ENCODE data around the gene APEX1.
"Not testable (repeated sequence)": the region's sequence is repeated elsewhere in the genome, so short reads cannot be mapped to it uniquely, and the experiment has no call there.

The APEX1 gene

DNA sequence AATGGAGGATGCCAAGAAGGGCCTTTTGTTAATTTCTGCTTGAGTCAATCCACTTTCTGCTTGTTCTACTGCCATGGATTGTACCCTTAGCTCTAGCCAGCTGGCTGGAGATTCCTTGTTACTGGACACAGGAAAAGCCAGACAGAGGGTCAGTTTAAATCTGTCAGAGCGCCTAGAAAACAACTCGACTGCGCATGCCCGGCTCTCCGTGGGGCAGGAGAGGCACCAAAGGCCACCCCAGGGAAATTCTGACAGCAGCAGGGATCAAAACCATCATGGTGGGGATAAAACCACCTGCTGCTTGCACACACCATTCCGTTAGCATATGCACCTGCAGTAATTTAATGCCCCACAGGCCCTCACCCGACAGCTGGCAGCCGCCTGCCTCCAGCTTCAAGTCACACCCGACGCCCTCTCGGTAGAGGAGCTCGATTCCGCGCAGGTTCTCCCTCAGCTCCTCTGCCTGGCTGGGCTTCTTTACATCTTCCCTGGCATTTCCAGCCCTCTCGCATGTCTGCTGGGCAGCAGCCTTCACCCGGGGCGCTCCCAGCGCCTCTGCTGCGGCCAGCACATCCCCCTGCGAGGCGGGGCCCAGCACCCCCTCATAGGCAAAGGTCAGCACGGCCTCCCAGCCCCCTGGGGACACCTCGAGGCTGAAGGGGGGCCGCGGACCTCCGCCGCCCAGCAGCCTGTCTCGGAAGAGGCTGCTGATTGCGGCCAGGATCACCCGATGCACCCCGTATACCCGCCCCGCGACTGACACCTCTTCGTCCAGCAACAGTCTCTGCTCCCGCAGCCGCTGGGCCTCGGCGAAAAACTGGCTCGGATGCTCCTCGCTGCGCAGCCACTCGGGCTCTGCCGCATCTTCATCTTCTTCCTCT, 20.1 kb upstream of the APEX1 start:
- DNase-seq = peak in 9 of 10 donors; percentile 46 to 94 (median 65)
- intact Hi-C loops (cut with DNase I) = no loop called here

DNA sequence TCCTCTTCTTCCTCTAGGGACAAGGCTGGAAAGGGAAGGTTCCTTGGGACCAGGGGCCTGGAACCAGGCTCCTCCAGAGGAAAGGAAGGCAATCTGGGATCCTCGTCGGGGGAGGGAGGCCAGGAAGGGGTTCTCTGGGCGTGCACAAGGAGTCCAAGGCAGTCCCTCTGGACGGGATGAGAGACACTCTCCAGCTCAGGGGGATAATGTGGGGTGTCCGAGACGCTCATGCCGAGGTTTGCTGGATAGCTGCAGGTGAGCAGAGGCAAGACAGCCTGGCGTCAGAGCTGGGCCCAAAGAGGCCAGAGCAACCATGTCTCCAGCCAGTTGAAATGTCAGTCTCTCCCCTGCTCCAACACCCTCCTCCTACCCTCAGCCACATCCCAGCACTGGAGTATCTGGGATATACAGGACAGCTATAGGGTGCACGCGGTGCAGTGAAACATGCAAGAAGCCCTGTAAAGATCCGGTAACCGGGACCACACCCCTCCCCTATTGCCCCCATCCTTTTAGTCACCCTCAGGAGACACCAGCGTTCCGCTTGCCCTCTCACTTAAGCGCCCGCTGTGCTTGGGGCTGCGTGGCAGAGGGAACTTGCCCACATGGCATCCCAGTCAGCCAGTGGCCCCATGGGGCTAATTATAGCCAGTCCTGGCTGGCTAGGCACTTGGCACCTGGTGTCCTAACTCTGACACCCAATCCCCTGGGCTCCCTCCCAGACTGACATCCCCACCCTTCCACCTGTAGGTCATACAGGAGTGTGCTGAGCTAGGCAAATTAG, 19.3 kb upstream of the APEX1 start, which contains the start of gene KLHL33:
TSS of gene KLHL33 (minus strand) at position 585 of the 781 bp plus-strand sequence. CDS start at position 230, 355 bp downstream.
- no peak for DNase-seq
- intact Hi-C loops (cut with DNase I) = no loop called here

DNA sequence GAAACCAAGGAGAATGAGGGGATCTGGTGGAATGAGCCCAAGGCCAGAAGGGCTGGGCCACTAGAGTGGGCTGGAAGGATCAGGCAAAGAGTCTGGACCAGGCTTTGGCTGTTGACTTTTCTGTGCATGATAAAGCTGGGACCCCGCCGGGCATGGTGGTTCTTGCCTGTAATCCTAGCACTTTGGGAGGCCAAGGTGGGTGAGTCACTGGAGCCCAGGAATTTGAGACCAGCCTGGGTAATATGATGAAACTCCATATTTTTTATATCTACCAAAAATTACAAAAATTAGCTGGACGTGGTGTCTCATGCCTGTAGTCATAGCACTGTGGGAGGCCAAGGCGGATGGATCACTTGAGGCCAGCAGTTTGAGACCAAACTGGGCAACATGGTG, 18.7 kb upstream of the APEX1 start:
- intact Hi-C loops (cut with DNase I) = no loop called here
- DNase-seq = no peak

DNA sequence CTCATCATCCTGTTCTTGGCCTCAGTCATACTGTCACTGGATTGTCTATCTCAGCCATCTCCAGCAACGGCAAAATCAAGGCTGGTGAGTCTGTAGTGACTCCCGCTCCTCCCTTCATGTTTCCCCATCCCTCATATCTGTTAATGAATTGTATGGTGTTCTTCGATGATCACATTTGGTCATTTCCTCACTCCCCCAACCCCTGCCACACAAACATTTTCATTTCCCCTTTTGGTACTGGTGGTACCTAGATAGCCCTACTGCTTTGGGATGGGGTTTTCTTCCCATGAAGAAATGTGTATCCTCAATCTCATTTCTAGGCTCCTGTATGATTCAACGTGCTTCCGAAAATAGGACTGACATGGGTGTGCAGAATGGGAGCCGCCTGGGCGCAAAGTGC, 16.4 kb upstream of the APEX1 start:
- intact Hi-C loops (cut with DNase I) = no loop called here
- no peak for DNase-seq

- intact Hi-C loops (cut with DNase I) = no loop called here
- DNase-seq = peak in 1 of 10 donors; percentile 51
Observed at GRCh38 chr14:20440465-20440864, 14.6 kb upstream of the APEX1 start.

GRCh38 chr14:20440882-20441281, 14.1 kb upstream of the APEX1 start:
- intact Hi-C loops (cut with DNase I) = no loop called here
- DNase-seq = no peak

GRCh38 chr14:20441461-20441860, 13.6 kb upstream of the APEX1 start:
- no peak for DNase-seq

DNA sequence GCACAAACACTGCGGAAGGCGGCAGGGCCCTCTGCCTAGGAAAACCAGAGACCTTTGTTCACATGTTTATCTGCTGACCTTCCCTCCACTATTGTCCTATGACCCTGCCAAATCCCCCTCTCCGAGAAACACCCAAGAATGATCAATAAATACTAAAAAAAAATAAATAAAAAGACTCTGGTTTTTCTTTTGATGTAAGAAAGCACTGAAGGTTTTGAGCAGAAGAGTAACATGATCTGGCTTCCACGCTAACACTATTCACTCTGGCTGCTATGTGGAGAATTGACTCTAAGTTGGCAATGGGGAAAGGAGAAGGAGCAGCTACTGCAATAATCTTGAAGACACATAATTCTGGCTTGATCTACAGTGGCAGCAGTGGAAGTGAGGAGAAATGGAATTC, 11.4 kb upstream of the APEX1 start:
- DNase-seq; intact Hi-C loops (cut with DNase I): not testable (repeated sequence)

More at GRCh38 chr14:20441461-20441860, 13.6 kb upstream of the APEX1 start:
- intact Hi-C loops (cut with DNase I) = no loop called here

DNA sequence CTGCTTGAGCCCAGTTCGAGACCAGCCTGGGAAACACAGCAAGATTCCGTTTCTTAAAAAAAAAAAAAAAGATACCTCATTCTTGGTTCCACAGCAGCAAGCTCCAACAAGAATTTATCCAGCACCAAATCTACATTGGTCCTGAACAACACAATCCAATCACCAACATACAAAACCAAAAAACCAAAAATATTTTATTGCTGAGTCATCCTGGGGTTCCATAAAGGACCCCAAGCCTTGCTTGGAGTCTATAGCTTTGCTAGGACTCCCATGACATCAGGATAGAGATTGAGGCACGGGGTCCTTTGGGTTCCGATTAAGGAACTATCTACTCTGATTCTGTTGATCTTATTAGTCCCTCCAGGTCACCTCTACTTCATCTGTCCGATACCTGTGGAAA, 8.1 kb upstream of the APEX1 start:
- intact Hi-C loops (cut with DNase I) = no loop called here
- DNase-seq = no peak

DNA sequence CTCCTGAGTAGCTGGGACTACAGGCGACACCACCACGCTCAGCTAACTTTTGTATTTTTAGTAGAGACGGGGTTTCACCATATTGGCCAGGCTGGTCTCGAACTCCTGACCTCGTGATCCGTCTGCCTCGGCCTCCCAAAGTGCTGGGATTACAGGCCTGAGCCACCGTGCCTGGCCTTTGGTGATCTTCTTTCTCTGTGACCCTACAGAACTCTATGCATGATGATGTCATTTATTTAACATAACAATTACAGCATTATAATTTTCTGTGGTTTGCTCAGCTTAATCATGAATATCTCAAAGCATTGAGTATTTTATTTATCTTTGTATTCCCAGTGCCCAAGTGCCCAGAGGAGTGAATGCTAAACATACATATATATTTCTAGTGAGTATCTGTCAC, 2.2 kb upstream of the APEX1 start:
- intact Hi-C loops (cut with DNase I); DNase-seq: not testable (repeated sequence)

DNA sequence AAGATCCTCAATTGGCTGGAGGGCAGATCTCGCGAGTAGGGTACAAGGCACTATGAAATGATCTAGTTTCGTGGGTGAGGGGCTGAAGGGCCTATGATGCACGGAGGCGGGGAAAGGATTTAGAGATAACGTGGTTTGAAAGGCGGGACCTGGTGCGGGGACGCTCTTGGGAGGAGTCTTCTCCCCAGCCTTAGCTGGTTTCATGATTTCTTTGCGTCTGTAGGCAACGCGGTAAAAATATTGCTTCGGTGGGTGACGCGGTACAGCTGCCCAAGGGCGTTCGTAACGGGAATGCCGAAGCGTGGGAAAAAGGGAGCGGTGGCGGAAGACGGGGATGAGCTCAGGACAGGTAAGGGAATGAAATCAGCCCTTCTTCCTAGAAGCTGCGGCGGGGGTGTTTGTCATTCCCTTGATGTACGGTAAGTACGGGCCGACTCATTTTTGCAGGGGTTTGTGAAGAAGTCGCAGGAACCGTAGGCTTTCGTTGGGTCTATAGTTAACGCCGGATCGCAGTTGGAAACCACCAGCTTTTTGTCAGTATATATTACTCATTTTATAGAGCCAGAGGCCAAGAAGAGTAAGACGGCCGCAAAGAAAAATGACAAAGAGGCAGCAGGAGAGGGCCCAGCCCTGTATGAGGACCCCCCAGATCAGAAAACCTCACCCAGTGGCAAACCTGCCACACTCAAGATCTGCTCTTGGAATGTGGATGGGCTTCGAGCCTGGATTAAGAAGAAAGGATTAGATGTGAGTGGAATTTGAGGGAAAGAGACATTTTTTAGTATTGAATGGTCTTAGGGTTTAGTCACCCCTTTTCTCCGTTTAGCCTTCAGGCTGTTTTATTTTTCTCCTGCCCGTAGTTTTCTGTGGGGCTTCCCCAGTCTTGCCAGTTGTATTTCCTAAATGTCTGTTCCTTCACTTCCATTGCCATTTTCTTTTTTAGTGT, 602 bp downstream of the APEX1 start:
- intact Hi-C loops (cut with DNase I) = loop anchor here (2.0 to 5.0 kb wide), 2 partner anchors 43 to 113 kb away; partner anchors contain the start of genes PARP2 and TEP1

GRCh38 chr14:20456971-20457370, 1.9 kb downstream of the APEX1 start:
- intact Hi-C loops (cut with DNase I) = loop anchor here (5.0 kb wide), 1 partner anchor 115 kb away; the partner anchor contains the start of gene PARP2
- DNase-seq = no peak

More for the DNA sequence above, 602 bp downstream of the APEX1 start:
- peak in 1 of 10 donors; percentile 83 for DNase-seq

DNA sequence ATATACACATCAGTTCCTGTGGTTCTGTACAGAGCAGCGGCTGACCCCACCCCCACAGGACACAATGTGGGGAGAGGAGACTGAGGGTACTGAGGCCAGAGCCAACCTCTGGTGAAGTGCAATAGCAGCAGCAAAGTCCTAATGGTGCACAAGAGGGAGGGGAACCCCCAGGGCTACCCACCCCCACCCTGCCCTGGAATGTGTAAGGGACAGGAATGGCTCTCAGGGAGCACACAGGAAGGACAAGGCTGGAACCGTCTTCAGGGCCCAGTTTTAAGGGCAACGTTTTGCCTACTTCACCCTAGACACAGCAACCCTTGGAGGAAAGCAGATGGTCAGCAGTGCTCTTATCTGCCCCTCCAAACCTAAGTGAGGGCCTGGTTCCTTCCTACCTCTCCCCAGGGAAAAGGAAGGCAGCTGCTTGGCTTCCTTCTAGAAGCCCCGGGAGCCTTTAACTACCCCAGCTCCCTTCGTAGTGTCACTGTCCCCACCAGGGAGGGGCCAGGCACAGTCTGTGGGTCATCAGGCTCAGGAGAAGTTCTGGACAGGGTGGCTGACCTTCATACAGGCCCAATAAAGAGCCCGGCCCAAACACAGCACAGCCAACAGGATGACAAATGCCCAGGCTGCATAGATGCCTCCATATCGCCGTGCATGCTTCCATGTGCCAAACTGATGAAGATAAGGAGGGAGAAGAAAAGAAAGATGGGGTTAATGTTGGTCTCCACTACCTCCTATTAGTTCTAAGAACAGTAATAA, 3.2 kb downstream of the APEX1 start:
- intact Hi-C loops (cut with DNase I) = loop anchor here (5.0 kb wide), 1 partner anchor 116 kb away; the partner anchor contains the start of gene PARP2
- DNase-seq = no peak

DNA sequence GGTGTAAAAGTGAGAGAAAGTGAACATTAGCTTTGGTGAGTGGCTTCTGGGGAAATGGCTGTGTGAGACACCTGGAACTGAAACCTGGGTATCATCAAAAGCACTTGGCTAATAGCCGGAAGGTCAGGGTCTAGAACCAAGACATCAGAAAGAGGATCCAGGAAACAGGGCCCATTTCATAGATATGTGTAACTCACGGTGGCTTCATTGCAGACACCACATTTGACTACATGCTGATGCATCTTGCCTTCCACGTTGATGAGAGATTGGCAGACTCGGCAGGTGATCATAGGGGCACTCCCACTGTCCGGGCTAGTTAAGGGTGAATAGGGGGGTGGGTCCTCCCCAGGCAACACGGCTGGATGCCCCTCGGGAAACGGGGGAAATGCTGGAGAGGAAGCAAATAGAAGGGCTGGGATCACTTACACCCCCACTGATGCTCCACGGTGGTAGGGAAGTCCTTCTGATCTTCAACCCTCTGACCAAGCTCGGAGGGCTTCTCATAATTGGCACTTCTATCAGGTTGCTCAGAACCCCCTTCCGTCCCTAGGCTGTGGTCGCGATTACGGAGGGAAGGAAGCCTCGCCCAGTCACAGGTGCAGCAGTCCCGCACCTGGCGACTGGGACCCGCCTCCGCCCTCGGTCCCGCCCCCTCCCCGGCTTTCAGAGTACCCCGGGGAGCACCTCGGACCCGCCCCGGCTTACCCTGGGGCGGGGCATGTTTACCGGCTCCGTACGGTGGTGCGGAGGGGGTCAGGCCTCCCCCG, 5.6 kb downstream of the APEX1 start:
- DNase-seq = no peak
- intact Hi-C loops (cut with DNase I) = loop anchor here (5.0 kb wide), 2 partner anchors 147 to 222 kb away; partner anchors contain the start of gene RNASE4

DNA sequence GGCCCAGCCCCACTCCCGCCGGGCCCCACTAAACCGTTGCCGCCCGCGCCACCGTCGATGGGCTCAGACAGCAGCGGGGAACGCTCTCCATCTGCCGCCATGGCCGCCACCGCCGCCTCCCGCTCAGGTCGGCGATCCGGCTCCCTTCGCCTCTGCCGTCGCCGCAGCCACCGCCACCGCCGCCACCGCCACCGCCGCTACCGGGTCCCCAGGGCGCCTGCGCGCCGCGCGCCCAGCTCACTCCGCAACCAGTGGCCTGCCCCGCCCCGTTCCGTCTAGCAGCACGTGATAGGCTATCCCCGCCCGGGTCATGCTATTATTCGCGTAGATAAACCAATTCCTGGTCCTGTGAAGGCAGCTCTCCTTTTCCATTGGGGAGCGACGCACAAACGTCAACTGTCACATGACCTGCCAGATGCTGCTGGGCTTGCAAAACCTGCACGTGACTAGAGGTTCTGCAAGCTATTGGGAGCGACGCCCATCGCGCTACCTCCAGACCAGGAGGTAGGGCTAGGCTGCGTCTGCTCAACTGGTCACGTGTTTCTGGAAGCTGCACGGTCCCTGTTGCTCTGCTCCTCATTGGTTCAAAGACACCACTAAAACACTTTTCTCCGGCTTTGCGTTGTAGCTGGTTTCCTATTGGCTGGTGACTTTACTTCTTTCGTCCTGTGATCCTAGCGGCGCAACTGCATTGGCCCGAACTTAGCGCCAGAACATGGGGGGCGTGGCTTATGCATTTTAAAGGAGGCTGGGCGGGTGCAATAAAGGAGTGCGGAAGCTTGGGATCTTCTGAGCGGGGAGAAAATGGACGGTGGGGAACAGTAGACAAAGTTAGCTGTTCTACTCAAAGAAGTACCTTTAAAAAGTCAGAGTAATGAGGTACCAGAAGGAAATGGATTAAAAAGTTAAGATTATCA, 6.5 kb downstream of the APEX1 start, which contains the start of gene PIP4P1:
TSS of gene PIP4P1 (minus strand) at position 210 of the 917 bp plus-strand sequence. CDS start at position 101, 109 bp downstream.
- intact Hi-C loops (cut with DNase I) = loop anchor here (5.0 kb wide), 2 partner anchors 146 to 221 kb away; partner anchors contain the start of gene RNASE4
- peak; percentile 98 to 100 (median 99) for DNase-seq

- DNase-seq = no peak
- intact Hi-C loops (cut with DNase I) = no loop called here
Observed at GRCh38 chr14:20468764-20469241, 13.8 kb downstream of the APEX1 start.
